DMS114 treated with DMSO at 0.1 percent for 48 hours (cell line): ENCODE data around the gene SULT1B1.

Experiments used
- DNase-seq: peaks from one replicate; lab custom pipeline; 2025; ENCODE audit not compliant: unreplicated experiment; lab: John Stamatoyannopoulos, UW

Gene SULT1B1

DNA sequence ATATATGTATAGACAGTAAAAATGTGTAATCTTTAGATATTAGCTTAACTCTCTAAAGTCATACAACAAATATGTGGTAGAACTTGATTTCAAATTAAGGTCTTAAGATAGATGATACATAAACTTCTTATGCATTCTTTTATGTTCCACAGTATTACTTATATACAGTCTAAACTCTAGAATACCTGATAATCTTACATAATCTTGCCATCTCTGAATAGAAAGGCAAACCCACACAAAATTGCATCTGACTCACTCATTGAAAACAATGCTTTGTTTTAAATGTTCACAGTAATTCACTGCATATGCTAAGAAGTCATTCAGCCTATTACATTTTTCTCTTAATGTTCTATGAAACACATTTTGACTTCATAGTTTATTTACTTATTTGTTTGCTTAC is 10.1 kb downstream of the SULT1B1 start:
- no peak for DNase-seq

- DNase-seq: no peak
Observed at GRCh38 chr4:69749771-69750170, 10.6 kb downstream of the SULT1B1 start.

GRCh38 chr4:69748173-69748572 is 12.2 kb downstream of the SULT1B1 start:
- no peak for DNase-seq

DNA sequence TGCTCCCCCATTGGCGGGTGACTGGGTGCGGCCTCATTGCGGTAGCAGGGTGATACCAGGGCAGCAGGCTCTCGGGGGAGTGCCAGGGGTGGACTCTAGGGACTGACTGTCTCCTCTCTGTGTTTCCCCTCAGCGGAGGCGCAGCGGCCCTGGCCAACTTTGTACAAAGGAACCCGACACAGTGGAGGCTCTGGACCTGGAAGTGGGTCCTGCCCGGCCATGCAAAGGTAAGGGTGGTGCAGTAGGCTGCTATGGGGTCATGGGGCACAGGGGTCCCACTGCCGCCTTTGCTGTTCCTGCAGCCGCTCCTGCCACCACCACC is 16.3 kb downstream of the SULT1B1 start:
- no peak for DNase-seq

- DNase-seq: no peak
Observed at GRCh38 chr4:69743476-69744156, 16.8 kb downstream of the SULT1B1 start.

GRCh38 chr4:69742596-69742995 is 17.8 kb downstream of the SULT1B1 start:
- DNase-seq: no peak

GRCh38 chr4:69738872-69739271 is 21.5 kb downstream of the SULT1B1 start:
- no peak for DNase-seq

- DNase-seq: no peak
Observed at GRCh38 chr4:69735119-69735518, 25.3 kb downstream of the SULT1B1 start.

DNA sequence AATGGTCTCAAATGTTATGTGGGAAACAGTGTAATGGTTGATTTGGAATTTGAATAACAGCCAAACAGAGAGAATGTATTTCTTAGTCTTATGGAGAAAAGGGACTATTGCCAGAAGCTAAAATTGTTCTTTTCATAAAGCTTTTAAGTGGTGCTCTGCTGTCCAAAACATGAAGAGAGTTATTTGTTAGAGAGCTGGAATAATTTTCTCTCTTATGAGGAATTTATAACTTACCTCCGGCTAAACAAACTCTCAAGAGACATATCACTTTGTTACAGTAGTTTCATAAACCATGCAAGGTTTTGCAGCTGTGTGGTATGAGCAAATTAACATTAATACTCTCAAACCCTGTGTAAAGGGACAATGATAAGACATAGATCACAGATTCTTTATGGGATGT is 28.6 kb downstream of the SULT1B1 start:
- DNase-seq: no peak

DNA sequence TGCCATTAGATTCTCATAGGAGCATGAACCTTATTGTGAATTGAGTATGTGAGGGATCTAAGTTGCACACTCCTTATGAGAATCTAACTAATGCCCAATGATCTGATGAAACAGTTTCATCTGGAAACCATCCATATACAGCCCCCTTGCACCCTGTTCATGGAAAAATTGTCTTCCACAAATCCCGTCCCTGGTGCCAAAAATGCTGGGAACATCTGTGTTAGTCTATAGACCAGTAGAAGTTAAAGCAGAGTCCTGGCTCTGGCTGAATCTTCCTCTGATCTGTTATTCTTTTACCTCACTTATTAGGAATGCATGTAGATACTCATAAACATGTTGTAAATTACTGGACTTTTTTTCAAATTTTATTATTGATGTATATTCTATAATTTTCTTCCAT is 29.2 kb downstream of the SULT1B1 start:
- DNase-seq: no peak

GRCh38 chr4:69730002-69730401 is 30.4 kb downstream of the SULT1B1 start:
- no peak for DNase-seq

GRCh38 chr4:69727926-69728325 is 32.5 kb downstream of the SULT1B1 start:
- no peak for DNase-seq

DNA sequence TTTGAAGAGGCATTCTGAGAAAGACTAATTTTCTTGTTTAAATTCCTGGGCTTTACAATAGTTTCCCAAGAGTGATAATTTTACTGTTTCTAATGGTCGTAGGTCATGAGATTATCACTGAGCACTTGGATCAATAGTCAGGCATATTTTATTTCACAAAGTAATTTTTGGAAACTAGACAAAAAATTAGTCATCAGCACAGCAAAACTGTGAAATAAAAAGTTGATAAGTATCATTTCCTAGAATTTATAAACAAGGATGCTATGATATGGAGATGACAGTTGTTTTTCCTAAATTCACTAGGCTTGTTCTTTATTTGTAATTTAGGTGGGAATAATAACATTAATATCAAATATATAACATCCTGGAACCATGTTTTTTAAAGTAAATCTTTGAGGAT is 33.0 kb downstream of the SULT1B1 start:
- DNase-seq: no peak

- no peak for DNase-seq
Observed at GRCh38 chr4:69726971-69727370, 33.4 kb downstream of the SULT1B1 start.

DNA sequence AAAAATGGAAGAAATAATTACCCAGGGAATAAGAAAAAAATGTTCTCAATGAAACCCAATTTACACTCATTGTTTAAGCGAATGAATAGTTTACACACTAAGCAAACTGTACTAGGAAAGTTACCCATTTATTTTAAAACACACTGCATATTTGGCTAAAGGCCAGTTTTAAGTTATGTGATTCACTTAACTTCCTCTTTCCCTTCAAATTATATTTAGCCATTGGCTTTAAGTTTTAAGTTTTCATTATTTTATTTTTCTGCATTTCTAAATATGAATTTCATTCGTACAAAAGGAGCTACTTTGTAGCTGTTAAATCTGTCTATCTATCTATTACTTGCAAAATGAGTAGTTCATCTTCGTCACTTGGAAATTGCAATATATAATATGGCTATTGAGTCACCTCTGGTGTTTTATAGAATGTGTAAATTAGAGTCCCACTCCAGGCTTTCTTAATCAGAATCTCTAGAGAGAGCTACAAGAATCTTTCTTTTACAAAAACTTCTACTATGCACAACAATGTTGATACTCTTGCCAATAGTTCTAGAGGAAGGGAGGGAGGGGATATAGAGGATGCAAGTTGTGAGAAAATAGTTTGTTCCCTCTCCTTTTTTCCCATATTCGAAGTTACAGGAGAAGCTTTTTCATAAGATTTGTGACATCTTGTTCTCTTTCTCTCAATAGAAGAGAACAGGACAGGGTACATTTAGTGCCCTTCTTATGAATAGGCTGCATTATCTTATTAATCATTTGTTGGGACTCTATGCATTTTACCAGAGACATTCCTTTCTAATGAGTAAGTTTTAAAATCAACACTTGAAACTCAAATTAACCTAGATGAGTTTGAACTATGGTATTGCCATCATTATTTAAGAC is 41.8 kb downstream of the SULT1B1 start:
- DNase-seq: no peak

DNA sequence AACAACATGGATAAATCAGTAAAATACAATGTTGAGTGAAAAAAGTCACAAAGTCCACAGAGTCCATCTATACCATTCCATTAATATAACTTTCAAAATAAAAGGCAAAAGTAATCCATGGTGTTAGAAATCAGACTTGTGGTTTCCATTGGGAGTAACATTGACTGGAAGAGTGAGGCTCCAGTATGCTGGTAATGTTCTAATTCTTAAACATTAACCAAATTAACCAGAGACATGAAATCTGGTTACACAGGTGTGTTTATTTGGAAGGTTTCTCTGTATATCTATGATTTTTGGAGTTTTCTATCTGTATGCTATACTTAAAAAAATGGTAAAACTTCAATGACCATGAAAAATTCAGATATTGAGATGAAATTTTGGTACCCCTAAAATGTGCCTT is 42.6 kb downstream of the SULT1B1 start:
- DNase-seq: no peak

GRCh38 chr4:69716654-69717053 is 43.8 kb downstream of the SULT1B1 start:
- no peak for DNase-seq

DNA sequence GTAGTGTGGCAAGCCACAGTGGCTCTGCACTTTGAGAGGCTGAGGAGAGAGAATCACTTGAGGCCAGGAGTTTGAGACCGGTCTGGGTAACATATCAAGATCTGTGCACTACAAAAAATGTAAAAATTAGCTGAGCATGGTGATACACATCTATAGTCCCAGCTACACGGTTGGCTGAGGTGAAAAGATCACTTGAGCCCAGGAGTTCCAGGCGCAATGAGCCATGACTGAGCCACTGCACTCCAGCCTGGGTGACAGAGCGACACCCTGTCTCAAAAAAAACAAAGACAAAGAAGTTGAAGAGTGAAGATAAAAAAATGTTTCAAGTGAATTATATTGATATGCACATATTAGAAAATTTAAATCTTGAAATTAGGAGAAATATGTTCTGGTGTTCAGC is 46.3 kb downstream of the SULT1B1 start:
- no peak for DNase-seq

GRCh38 chr4:69713593-69713992 is 46.8 kb downstream of the SULT1B1 start:
- DNase-seq: no peak

DNA sequence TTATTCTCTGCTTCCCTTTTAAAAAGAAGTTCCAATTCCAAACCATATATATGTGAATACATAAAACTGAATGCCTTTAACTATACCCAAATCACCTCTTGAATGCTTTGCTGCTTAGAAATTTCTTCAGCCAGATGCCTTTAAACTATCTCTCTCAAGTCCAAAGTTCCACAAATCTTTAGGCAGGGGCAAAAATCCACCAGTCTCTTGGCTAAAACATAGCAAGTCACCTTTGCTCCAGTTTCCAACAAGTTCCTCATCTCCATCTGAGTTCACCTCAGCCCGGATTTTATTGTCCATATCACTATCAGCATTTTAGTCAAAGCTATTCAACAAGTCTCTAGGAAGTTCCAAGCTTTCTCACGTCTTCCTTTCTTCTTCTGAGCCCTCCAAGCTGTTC is 49.8 kb downstream of the SULT1B1 start:
- DNase-seq: no peak

DNA sequence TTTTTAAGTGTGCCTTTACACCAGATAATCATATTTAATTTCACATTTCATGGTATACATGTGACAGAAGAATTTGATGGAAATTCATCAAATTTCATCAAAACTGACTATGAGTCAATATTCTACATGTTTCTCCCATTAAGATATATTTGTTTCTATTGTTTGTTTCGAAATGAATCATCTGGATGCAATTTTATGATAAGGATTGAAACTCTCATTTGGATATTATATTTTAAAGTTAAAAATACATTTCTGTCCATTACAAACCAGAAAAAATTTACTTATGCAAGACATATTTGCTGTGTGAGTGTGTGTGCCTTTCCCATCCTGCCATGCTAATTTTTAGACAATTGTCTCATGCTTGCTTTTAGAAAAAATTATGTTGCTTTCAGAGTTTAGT is 52.2 kb downstream of the SULT1B1 start:
- no peak for DNase-seq

- DNase-seq: no peak
Observed at GRCh38 chr4:69707807-69708206, 52.6 kb downstream of the SULT1B1 start.

GRCh38 chr4:69702201-69702600 is 58.2 kb downstream of the SULT1B1 start:
- DNase-seq: no peak
